ENCODE data around the gene SYCP2L. TPM values are rescaled to one million over a fixed set of nuclear protein-coding genes. Genes with fewer than 3 reads are reported as not detected.

SYCP2L gene
- total and polyA plus RNA-seq, 10 of the 15 experiments (the other 5 are each of a cell fraction or from before 2014, with no cell fraction given) = 0.03 to 0.12 (median 0.04) TPM; not detected in 7

DNA sequence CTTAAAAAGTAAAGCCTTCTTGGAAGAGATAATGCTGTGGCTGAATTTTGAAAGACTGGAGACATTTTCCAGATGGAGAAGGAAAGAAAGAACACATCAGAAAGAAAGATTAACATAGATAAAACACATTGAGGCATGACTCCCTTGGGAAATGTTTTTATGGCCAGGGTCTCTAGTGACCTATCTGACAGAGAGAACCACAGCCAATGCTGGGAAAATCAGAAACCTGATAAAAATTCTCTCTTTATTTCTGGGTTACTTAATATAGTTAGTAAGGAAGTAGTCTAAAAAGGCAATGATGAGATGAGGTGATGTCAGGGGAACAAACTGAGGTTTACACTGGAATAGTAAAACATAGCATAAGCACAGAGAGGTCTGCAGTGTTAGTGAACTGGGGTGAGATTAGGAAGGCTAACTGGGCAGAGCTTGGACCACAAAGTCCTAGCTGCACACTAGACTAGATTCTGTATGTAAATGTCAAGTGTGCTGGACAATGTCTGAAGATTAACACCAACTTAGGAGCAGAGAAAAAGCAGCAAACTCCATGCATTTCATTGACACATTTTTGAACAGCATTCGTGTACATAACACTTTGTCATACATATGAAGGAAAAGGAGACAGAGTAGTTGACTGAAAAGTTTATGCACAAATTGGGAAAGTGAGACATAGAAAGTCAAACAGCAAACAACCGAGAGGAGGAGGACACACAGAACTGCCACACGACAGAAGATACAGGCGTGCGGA is 126.3 kb downstream of the SYCP2L start (continued):
- TF ChIP-seq, protein P1, sequence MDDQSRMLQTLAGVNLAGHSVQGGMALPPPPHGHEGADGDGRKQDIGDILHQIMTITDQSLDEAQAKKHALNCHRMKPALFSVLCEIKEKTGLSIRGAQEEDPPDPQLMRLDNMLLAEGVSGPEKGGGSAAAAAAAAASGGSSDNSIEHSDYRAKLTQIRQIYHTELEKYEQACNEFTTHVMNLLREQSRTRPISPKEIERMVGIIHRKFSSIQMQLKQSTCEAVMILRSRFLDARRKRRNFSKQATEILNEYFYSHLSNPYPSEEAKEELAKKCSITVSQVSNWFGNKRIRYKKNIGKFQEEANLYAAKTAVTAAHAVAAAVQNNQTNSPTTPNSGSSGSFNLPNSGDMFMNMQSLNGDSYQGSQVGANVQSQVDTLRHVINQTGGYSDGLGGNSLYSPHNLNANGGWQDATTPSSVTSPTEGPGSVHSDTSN (IDR thresholded peaks at IDR 0.05; ENCODE audit: insufficient replicate concordance, low read depth, low read length) = no peak

GRCh38 chr6:11013721-11014070 is 126.8 kb downstream of the SYCP2L start:
- Histone ChIP-seq H3K27me3 (replicated peaks in 1 of 2; ENCODE audit: control insufficient read depth in 2 of 2, insufficient read depth in 2 of 2, low read length in 1 of 2) (peaks cover 0 to 5% of the 10 kb centered on the region in 2 experiments; a peak in 3 of 4 replicates), H3K4me1 (ENCODE audit: control insufficient read depth, insufficient read depth, low read length) (peaks cover 6% of the 10 kb centered on the region), H3K9ac (ENCODE audit: control insufficient read depth, insufficient read depth, low read length) (no peak overlapping the region), H2AFZ (ENCODE audit: control insufficient read depth, low read depth, low read length) (no peak overlapping the region), H4K20me1 (ENCODE audit: control insufficient read depth, insufficient read depth) (no peaks in the 10 kb centered on the region), H3K9me3 (replicated peaks; ENCODE audit: control insufficient read depth, insufficient read depth, low read length) (no peaks in the 10 kb centered on the region), H3K27ac (ENCODE audit: control insufficient read depth, insufficient read depth) (no peak overlapping the region), H3K4me2 (ENCODE audit: control insufficient read depth, insufficient read depth) (no peak overlapping the region), H3K79me2 (ENCODE audit: control insufficient read depth, insufficient read depth, low read length) (no peaks in the 10 kb centered on the region), H3K4me3 (no peak overlapping the region), H3K36me3 (ENCODE audit: control insufficient read depth in 2 of 2, insufficient read depth in 2 of 2, low read length in 1 of 2) (no peaks in the 10 kb centered on the region)
- TF ChIP-seq PAX8 (IDR thresholded peaks at IDR 0.05) (no peak), POLR2A (IDR thresholded peaks at IDR 0.05; ENCODE audit: low read depth, low read length) (no peak)
- intact Hi-C loops (cut with micrococcal nuclease; ENCODE audit: unreplicated experiment) (no loop called here), in situ Hi-C loops (cut with MboI) (no loop called here)
- ChIA-PET SMC1A (ENCODE audit: uncharacterized antibody, unreplicated experiment) (no interaction called here), RAD21 (ENCODE audit: unreplicated experiment) (no interaction called here), CTCF (no interaction called here), POLR2A (no interaction called here)
- ATAC-seq (peak; percentile 25; the same call in 1 of the 3 replicates), DNase-seq (ENCODE audit: low read depth, low spot score) (no peak), FAIRE-seq (no peak)
- 70% methylated on average over 2 of the region's 3 CpGs for WGBS (ENCODE audit: insufficient coverage, insufficient replicate concordance, low lambda C conversion rate, missing lambda C conversion rate)
- BruUV-seq (replicated peaks) = no TSS peak

DNA sequence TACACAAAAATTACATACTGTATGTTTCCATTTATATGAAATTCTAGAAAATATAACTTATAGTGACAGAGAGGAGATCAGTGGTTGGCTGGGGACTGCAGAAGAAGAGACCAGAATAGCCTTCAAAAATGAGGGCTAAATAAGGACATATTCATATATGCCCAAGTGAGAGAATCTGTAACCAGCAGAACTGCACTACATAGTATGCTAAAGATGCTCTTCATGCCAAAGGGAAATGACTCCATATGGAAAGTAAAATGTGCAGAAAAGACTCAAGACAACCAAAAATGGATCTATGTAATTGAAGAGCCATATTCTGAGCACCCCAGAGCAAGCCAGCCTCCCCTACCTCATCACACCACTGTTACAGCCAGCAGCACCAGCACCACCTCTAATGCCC is 128.2 kb downstream of the SYCP2L start:
- SMC1A ChIA-PET (ENCODE audit: uncharacterized antibody, unreplicated experiment) = no interaction called here
- Histone ChIP-seq H3K27me3 (replicated peaks in 1 of 2; ENCODE audit: control insufficient read depth in 2 of 2, insufficient read depth in 2 of 2, low read length in 1 of 2) (peaks cover 0 to 5% of the 10 kb centered on the region in 2 experiments; a peak in 3 of 4 replicates), H3K36me3 (ENCODE audit: control insufficient read depth in 2 of 2, insufficient read depth in 2 of 2, low read length in 1 of 2) (no peaks in the 10 kb centered on the region), H4K20me1 (ENCODE audit: control insufficient read depth, insufficient read depth) (no peaks in the 10 kb centered on the region), H3K4me3 (no peak overlapping the region), H3K27ac (ENCODE audit: control insufficient read depth, insufficient read depth) (no peak overlapping the region), H3K4me1 (ENCODE audit: control insufficient read depth, insufficient read depth, low read length) (no peaks in the 10 kb centered on the region), H3K9ac (ENCODE audit: control insufficient read depth, insufficient read depth, low read length) (no peak overlapping the region), H3K79me2 (ENCODE audit: control insufficient read depth, insufficient read depth, low read length) (no peaks in the 10 kb centered on the region), H3K9me3 (replicated peaks; ENCODE audit: control insufficient read depth, insufficient read depth, low read length) (no peaks in the 10 kb centered on the region), H3K4me2 (ENCODE audit: control insufficient read depth, insufficient read depth) (no peak overlapping the region), H2AFZ (ENCODE audit: control insufficient read depth, low read depth, low read length) (no peak overlapping the region)
- FAIRE-seq (no peak), ATAC-seq (no peak), DNase-seq (ENCODE audit: low read depth, low spot score) (no peak)
- no TSS peak for BruUV-seq (replicated peaks)
- TF ChIP-seq MLLT1 (IDR thresholded peaks at IDR 0.05) = no peak
- no peak for TF ChIP-seq POLR2AphosphoS5 (IDR thresholded peaks at IDR 0.05; ENCODE audit: low read length)
- no peak for TF ChIP-seq ATF7 (IDR thresholded peaks at IDR 0.05; ENCODE audit: low read depth)
- POLR2A ChIA-PET = no interaction called here
- RAD21 ChIA-PET (ENCODE audit: unreplicated experiment) = no interaction called here
- intact Hi-C loops (cut with micrococcal nuclease; ENCODE audit: unreplicated experiment) (no loop called here), in situ Hi-C loops (cut with MboI) (no loop called here)
- CTCF ChIA-PET = no interaction called here

All from GM12878 (cell line).